Naive thymus-derived CD4-positive, alpha-beta T cell (primary cell): ENCODE measurements around the gene NEK7. TPM values are rescaled to one million over a fixed set of nuclear protein-coding genes. Genes with fewer than 3 reads are reported as not detected.

Experiments used
- ATAC-seq: fragments of 150-1000 bp; cut with Tn5 transposase; 2 replicates; pipeline ENCODE4 v1.10.0; 2021; ENCODE audit warnings: mild to moderate bottlenecking, moderate library complexity
- CTCF ChIA-PET: fragments of 350-600 bp; sonication (Branson Sonifier 250); formaldehyde crosslinking; loops from one replicate; lab custom pipeline; 2021; ENCODE audit warnings: antibody characterized with exemption; lab: Charles Lee
- POLR2A ChIA-PET: fragments of 350-600 bp; sonication (Branson Sonifier 250); formaldehyde crosslinking; loops from one replicate; lab custom pipeline; 2021; ENCODE audit warnings: antibody characterized with exemption, inconsistent platforms; lab: Charles Lee
- DNase-seq, 9 donors: peaks; one replicate each; pipeline versions ENCODE4 v3.0.0 to v3.0.0-alpha.2; 2020 to 2022; ENCODE audit warnings: mixed read lengths in 1 of 9
- H3K27ac ChIP-seq: one replicate; pipeline ENCODE4 v1.7.0; 2013; ENCODE audit warnings: mild to moderate bottlenecking, low read depth, low read length, moderate library complexity
- H3K27me3 ChIP-seq, 2 donors: one replicate each; pipeline ENCODE4 v1.7.0; 2013; ENCODE audit warnings: low read length in 2 of 2, mild to moderate bottlenecking in 2 of 2, moderate library complexity in 2 of 2; ENCODE audit not compliant: control insufficient read depth in 2 of 2, insufficient read depth in 2 of 2
- H3K36me3 ChIP-seq, 3 experiments: 1 replicate in 2 of 3; 2 replicates in 1 of 3; pipeline ENCODE4 v1.7.0; 2013; ENCODE audit warnings: low read length in 3 of 3, mild to moderate bottlenecking in 3 of 3, moderate library complexity in 1 of 3; ENCODE audit not compliant: insufficient read depth in 3 of 3, control insufficient read depth in 2 of 3
- H3K4me1 ChIP-seq, 2 donors: one replicate each; pipeline ENCODE4 v1.7.0; 2013; ENCODE audit warnings: low read length in 2 of 2, mild to moderate bottlenecking in 2 of 2, moderate library complexity in 1 of 2; ENCODE audit not compliant: control insufficient read depth in 2 of 2, insufficient read depth in 2 of 2
- H3K4me3 ChIP-seq: 2 replicates; pipeline ENCODE4 v1.7.0; 2013; ENCODE audit warnings: mild to moderate bottlenecking, low read length
- H3K9me3 ChIP-seq, 3 experiments: 1 replicate in 2 of 3; 2 replicates in 1 of 3; pipeline ENCODE4 v1.7.0; 2013; ENCODE audit warnings: low read length in 3 of 3; ENCODE audit not compliant: control insufficient read depth in 2 of 3
- H3K27ac Mint-ChIP-seq, 9 donors: one replicate each; pipeline ENCODE4 v1.8.0; 2020 to 2022; ENCODE audit warnings: mixed read lengths in 9 of 9, mild to moderate bottlenecking in 8 of 9, moderate library complexity in 5 of 9, inconsistent platforms in 2 of 9
- H3K27me3 Mint-ChIP-seq, 5 donors: one replicate each; pipeline ENCODE4 v1.8.0; 2021 to 2022; ENCODE audit warnings: mixed read lengths in 5 of 5, mild to moderate bottlenecking in 1 of 5
- H3K36me3 Mint-ChIP-seq, 5 donors: one replicate each; pipeline ENCODE4 v1.8.0; 2020 to 2022; ENCODE audit warnings: mixed read lengths in 5 of 5, mild to moderate bottlenecking in 3 of 5, inconsistent platforms in 1 of 5
- H3K4me1 Mint-ChIP-seq, 7 donors: one replicate each; pipeline ENCODE4 v1.8.0; 2020 to 2022; ENCODE audit warnings: mixed read lengths in 7 of 7, mild to moderate bottlenecking in 3 of 7, inconsistent platforms in 1 of 7
- H3K4me3 Mint-ChIP-seq, 10 donors: one replicate each; pipeline ENCODE4 v1.8.0; 2020 to 2022; ENCODE audit warnings: mild to moderate bottlenecking in 10 of 10, mixed read lengths in 10 of 10, moderate library complexity in 6 of 10, inconsistent platforms in 2 of 10
- H3K9me3 Mint-ChIP-seq, 11 donors: one replicate each; pipeline ENCODE4 v1.8.0; 2020 to 2022; ENCODE audit warnings: mixed read lengths in 11 of 11, mild to moderate bottlenecking in 4 of 11, inconsistent platforms in 1 of 11, moderate library complexity in 1 of 11
- intact Hi-C, 2 donors: fragments of 100-400 bp; cut with micrococcal nuclease; formaldehyde crosslinking; loops; one replicate each; pipeline ENCODE4 v1.15.1; 2023
- polyA plus RNA-seq, 2 donors: library from polyadenylated mRNA; unstranded; fragments of 300-500 nt; fragmentation: Illumina TruSeq; gene quantifications; one replicate each; pipeline ENCODE4 v1.2.3, GENCODE V29; 2021
- total RNA-seq, 6 experiments: library from RNA in 5 of 6; stranded (reverse) in 5 of 6; gene quantifications; 1 replicate in 5 of 6; 2 replicates in 1 of 6; pipeline ENCODE4 v1.2.3 and lab custom pipeline; 2021 to 2026

NEK7 gene
- total and polyA plus RNA-seq, 7 experiments from 2014 or later = 25.1 to 68.4 (median 44.5) TPM

DNA sequence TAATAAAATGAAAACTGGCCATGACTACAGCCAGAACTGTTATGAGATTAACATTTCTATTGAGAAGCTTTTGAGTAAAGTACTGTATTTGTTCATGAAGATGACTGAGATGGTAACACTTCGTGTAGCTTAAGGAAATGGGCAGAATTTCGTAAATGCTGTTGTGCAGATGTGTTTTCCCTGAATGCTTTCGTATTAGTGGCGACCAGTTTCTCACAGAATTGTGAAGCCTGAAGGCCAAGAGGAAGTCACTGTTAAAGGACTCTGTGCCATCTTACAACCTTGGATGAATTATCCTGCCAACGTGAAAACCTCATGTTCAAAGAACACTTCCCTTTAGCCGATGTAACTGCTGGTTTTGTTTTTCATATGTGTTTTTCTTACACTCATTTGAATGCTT, 164.0 kb downstream of the NEK7 start:
- Mint-ChIP-seq H3K4me3 (no peak overlapping the region), H3K27ac (peak overlapping the region in 1 of 9 donors; percentile 16), H3K36me3 (peaks cover 0 to 39% (median 27%) of the 10 kb centered on the region in 5 donors), H3K27me3 (peaks cover 0 to under 1% (median 0%) of the 10 kb centered on the region in 5 donors), H3K4me1 (peaks cover 6 to 20% (median 14%) of the 10 kb centered on the region in 7 donors), H3K9me3 (peaks cover 0 to 2% (median 0%) of the 10 kb centered on the region in 11 donors)
- DNase-seq (no peak), ATAC-seq (no peak)
- H3K36me3 ChIP-seq = peaks cover 0 to 4% (median 0%) of the 10 kb centered on the region in 3 experiments
- no peaks in the 10 kb centered on the region for H3K27me3 ChIP-seq
- H3K4me1 ChIP-seq = no peaks in the 10 kb centered on the region
- ChIA-PET POLR2A (no interaction called here), CTCF (no interaction called here)
- H3K27ac ChIP-seq = no peak overlapping the region
- H3K9me3 ChIP-seq = no peaks in the 10 kb centered on the region
- intact Hi-C loops = no loop called here
- no peak overlapping the region for H3K4me3 ChIP-seq

DNA sequence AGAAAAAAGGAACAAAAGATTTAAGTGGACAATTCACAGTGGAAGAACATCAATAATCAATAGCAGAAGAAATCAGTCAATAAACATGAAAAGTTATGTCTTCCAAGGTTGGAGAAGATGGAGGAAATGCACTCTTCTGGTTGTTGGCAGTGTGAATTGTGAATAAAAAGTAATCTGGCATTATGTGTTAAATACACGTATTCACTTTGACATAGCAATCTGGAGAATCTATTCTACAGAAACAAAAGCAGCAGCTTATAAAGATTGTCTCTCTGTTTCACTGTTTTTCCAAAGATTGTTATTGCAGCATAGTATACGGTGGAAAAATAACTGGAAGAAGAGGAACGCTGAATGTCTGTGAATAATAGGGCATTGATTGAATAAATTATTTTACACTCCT, 169.4 kb downstream of the NEK7 start:
- Histone ChIP-seq H3K36me3 (no peaks in the 10 kb centered on the region), H3K27me3 (no peaks in the 10 kb centered on the region), H3K4me1 (no peaks in the 10 kb centered on the region), H3K4me3 (no peak overlapping the region), H3K27ac (no peak overlapping the region), H3K9me3 (no peaks in the 10 kb centered on the region)
- Mint-ChIP-seq H3K9me3 (peaks cover 0 to 4% (median 0%) of the 10 kb centered on the region in 11 donors), H3K4me1 (peaks cover 0 to 7% (median 4%) of the 10 kb centered on the region in 7 donors), H3K27me3 (peaks cover 0 to 14% (median 6%) of the 10 kb centered on the region in 5 donors), H3K27ac (no peak overlapping the region), H3K36me3 (peaks cover 0 to 2% (median 0%) of the 10 kb centered on the region in 5 donors), H3K4me3 (no peak overlapping the region)
- ATAC-seq (no peak), DNase-seq (no peak)
- CTCF ChIA-PET = interaction anchor here (0.7 kb wide), 1 partner anchor 248 kb away, joined by 6 read pairs; no protein-coding TSS in a partner anchor
- POLR2A ChIA-PET = no interaction called here
- intact Hi-C loops = no loop called here

DNA sequence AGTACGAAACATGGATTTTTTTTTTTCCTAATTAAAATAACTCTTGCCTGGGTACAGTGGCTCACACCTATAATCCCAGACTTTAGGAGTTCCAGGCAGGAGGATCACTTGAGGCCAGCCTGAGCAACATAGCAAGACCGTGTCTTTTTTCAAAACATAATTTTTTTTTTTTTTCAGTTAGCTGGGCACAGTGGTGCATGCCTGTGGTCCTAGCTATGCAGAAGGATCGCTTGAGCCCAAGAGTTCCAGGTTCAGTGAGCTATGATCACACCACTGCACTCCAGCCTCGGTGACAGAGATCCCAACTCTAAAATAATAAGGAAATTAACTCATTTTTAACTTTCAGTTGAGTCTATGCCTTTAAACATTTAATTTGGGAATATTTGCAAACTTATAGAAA, 170.1 kb downstream of the NEK7 start:
- H3K9me3 Mint-ChIP-seq = peaks cover 0 to 4% (median 0%) of the 10 kb centered on the region in 11 donors
- no peaks in the 10 kb centered on the region for H3K36me3 ChIP-seq
- H3K27ac Mint-ChIP-seq = no peak overlapping the region
- H3K27me3 ChIP-seq = no peaks in the 10 kb centered on the region
- peaks cover 0 to 2% (median 0%) of the 10 kb centered on the region in 5 donors for H3K36me3 Mint-ChIP-seq
- intact Hi-C loops = no loop called here
- DNase-seq = no peak
- no peaks in the 10 kb centered on the region for H3K9me3 ChIP-seq
- no peak overlapping the region for H3K4me3 Mint-ChIP-seq
- no peak overlapping the region for H3K27ac ChIP-seq
- H3K27me3 Mint-ChIP-seq = peaks cover 0 to 16% (median 7%) of the 10 kb centered on the region in 5 donors
- peaks cover 0 to 7% (median 4%) of the 10 kb centered on the region in 7 donors for H3K4me1 Mint-ChIP-seq
- H3K4me1 ChIP-seq = no peaks in the 10 kb centered on the region
- POLR2A ChIA-PET = interaction anchor here (0.6 kb wide), 2 partner anchors 170 to 244 kb away, joined by 3 read pairs; partner anchors contain the start of gene NEK7
- no peak for ATAC-seq
- H3K4me3 ChIP-seq = no peak overlapping the region
- CTCF ChIA-PET = interaction anchor here (0.7 kb wide), 1 partner anchor 249 kb away, joined by 6 read pairs; no protein-coding TSS in a partner anchor

GRCh38 chr1:198328458-198329032, 171.7 kb downstream of the NEK7 start:
- peaks cover 0 to 7% (median 4%) of the 10 kb centered on the region in 7 donors for H3K4me1 Mint-ChIP-seq
- Histone ChIP-seq H3K27ac (no peak overlapping the region), H3K36me3 (no peaks in the 10 kb centered on the region), H3K27me3 (no peaks in the 10 kb centered on the region), H3K9me3 (no peaks in the 10 kb centered on the region), H3K4me3 (no peak overlapping the region), H3K4me1 (no peaks in the 10 kb centered on the region)
- H3K36me3 Mint-ChIP-seq = no peaks in the 10 kb centered on the region
- ATAC-seq (no peak), DNase-seq (no peak)
- H3K27me3 Mint-ChIP-seq = peaks cover 0 to 24% (median 7%) of the 10 kb centered on the region in 5 donors
- no peak overlapping the region for H3K27ac Mint-ChIP-seq
- intact Hi-C loops = no loop called here
- no peak overlapping the region for H3K4me3 Mint-ChIP-seq
- ChIA-PET CTCF (interaction anchor here (0.7 kb wide), 1 partner anchor 895 kb away, joined by 3 read pairs; no protein-coding TSS in a partner anchor), POLR2A (no interaction called here)
- H3K9me3 Mint-ChIP-seq = peaks cover 0 to 4% (median 0%) of the 10 kb centered on the region in 11 donors

DNA sequence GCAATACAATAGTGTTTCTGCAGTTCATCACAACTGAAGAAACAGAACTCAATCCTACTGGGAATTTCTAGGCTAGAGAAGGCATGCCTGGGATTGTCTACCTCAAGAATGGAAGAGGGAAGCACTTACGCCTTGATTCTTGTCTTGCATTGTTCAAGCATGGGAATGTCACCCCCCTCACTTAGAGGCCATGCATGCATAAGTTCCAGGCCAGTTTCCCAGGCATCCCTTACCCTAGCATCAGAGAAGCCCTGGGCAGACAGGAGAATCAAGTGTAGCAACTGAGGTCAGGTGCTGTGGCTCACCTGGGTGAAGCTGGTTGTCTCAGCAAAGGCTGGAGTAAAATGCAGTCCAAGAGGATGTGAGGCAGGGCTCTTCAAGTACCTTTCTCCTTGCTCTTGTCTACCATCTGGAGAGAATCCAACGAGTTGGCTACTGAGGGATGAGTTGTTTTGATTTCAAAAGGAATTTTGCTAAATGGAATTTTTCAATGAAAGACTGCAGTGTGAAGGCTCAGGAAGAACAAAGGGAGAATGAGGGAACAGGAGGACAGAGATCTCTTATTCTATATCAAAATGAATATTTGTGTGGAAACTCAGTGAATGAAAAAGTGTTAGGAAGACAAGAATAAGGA, 174.3 kb downstream of the NEK7 start:
- no peak overlapping the region for H3K27ac Mint-ChIP-seq
- peaks cover 0 to 23% (median 7%) of the 10 kb centered on the region in 5 donors for H3K27me3 Mint-ChIP-seq
- intact Hi-C loops = no loop called here

DNA sequence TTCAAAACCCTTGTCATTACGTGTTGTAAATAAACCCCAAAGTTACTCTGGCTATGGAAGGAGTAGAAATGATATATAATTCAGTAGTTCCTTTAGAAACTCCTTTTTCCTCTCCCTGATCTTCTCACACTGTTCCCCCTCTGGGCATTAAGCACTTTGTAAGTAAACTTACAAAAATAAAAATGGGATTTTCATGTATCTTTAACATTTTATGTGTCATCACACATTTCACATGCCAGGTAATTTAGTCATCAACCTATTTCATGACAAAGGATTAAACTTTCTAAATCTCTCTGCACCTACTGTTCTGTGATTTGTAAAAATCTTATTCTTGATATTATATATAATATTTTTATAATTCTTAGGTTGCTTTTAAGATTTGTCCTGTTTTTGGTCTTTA, 176.9 kb downstream of the NEK7 start:
- peaks cover 0 to 8% (median 0%) of the 10 kb centered on the region in 11 donors for H3K9me3 Mint-ChIP-seq
- CTCF ChIA-PET = no interaction called here

More for the DNA sequence above, 174.3 kb downstream of the NEK7 start:
- H3K4me1 Mint-ChIP-seq = no peaks in the 10 kb centered on the region
- H3K9me3 Mint-ChIP-seq = peaks cover 0 to 5% (median 0%) of the 10 kb centered on the region in 11 donors
- H3K36me3 Mint-ChIP-seq = no peaks in the 10 kb centered on the region
- H3K27me3 ChIP-seq = no peaks in the 10 kb centered on the region
- H3K4me3 ChIP-seq = no peak overlapping the region
- DNase-seq = no peak
- H3K4me1 ChIP-seq = no peaks in the 10 kb centered on the region
- ATAC-seq = no peak
- no peak overlapping the region for H3K4me3 Mint-ChIP-seq
- ChIA-PET CTCF (no interaction called here), POLR2A (no interaction called here)
- H3K9me3 ChIP-seq = no peaks in the 10 kb centered on the region
- no peaks in the 10 kb centered on the region for H3K36me3 ChIP-seq
- H3K27ac ChIP-seq = no peak overlapping the region

More for the DNA sequence above, 176.9 kb downstream of the NEK7 start:
- DNase-seq (no peak), ATAC-seq (no peak)
- H3K4me1 ChIP-seq = no peaks in the 10 kb centered on the region
- intact Hi-C loops = no loop called here
- no peak overlapping the region for H3K4me3 ChIP-seq
- no peak overlapping the region for H3K27ac ChIP-seq
- Mint-ChIP-seq H3K27me3 (peaks cover 0 to 23% (median 7%) of the 10 kb centered on the region in 5 donors), H3K4me3 (no peak overlapping the region), H3K4me1 (no peaks in the 10 kb centered on the region), H3K27ac (no peak overlapping the region), H3K36me3 (no peaks in the 10 kb centered on the region)
- no peaks in the 10 kb centered on the region for H3K9me3 ChIP-seq
- H3K27me3 ChIP-seq = no peaks in the 10 kb centered on the region
- no peaks in the 10 kb centered on the region for H3K36me3 ChIP-seq
- POLR2A ChIA-PET = no interaction called here
